Activated CD4-positive, alpha-beta memory T cell treated with anti-CD3 and anti-CD28 coated beads for 36 hours (primary cell): Measurements from ENCODE around the gene IGLL5. TPM values are rescaled to one million over a fixed set of nuclear protein-coding genes. Genes with fewer than 3 reads are reported as not detected.

ENCODE experiments used
- CTCF ChIA-PET: fragments of 350-600 bp; sonication (Branson Sonifier 250); formaldehyde crosslinking; loops from one replicate; lab custom pipeline; 2021; ENCODE audit warnings: antibody characterized with exemption, inconsistent platforms; lab: Charles Lee
- POLR2A ChIA-PET: fragments of 350-600 bp; sonication (Branson Sonifier 250); formaldehyde crosslinking; loops from one replicate; lab custom pipeline; 2021; ENCODE audit warnings: antibody characterized with exemption; lab: Charles Lee
- DNase-seq: peaks from one replicate; pipeline ENCODE4 v3.0.0-alpha.2; 2020
- H3K27ac Mint-ChIP-seq: one replicate; pipeline ENCODE4 v1.8.0; 2021; ENCODE audit warnings: mixed read lengths
- H3K27me3 Mint-ChIP-seq: one replicate; pipeline ENCODE4 v1.8.0; 2021; ENCODE audit warnings: mixed read lengths
- H3K36me3 Mint-ChIP-seq: one replicate; pipeline ENCODE4 v1.8.0; 2021; ENCODE audit warnings: mixed read lengths
- H3K4me1 Mint-ChIP-seq: one replicate; pipeline ENCODE4 v1.8.0; 2021; ENCODE audit warnings: low read depth, mixed read lengths
- H3K4me3 Mint-ChIP-seq: one replicate; pipeline ENCODE4 v1.8.0; 2021; ENCODE audit warnings: mild to moderate bottlenecking, mixed read lengths
- H3K9me3 Mint-ChIP-seq: one replicate; pipeline ENCODE4 v1.8.0; 2021; ENCODE audit warnings: mixed read lengths
- intact Hi-C: fragments of 100-400 bp; cut with micrococcal nuclease; formaldehyde crosslinking; loops from one replicate; pipeline ENCODE4 v1.15.1; 2023
- total RNA-seq, 2 experiments: library from RNA; stranded (reverse); gene quantifications; one replicate each; pipeline ENCODE4 v1.2.3, GENCODE V29; 2021

IGLL5 gene
- total RNA-seq, 2 experiments from 2014 or later = not detected

- no peak overlapping the region for H3K27ac Mint-ChIP-seq
- no peaks in the 10 kb centered on the region for H3K36me3 Mint-ChIP-seq
- ChIA-PET CTCF (no interaction called here), POLR2A (no interaction called here)
- no peaks in the 10 kb centered on the region for H3K9me3 Mint-ChIP-seq
- H3K4me1 Mint-ChIP-seq = no peaks in the 10 kb centered on the region
- no peak for DNase-seq
- no peaks in the 10 kb centered on the region for H3K27me3 Mint-ChIP-seq
- H3K4me3 Mint-ChIP-seq = no peak overlapping the region
- intact Hi-C loops = no loop called here
Observed at GRCh38 chr22:22907551-22908494, 20.2 kb downstream of the IGLL5 start.

- Mint-ChIP-seq H3K4me3 (no peak overlapping the region), H3K9me3 (no peaks in the 10 kb centered on the region), H3K36me3 (no peaks in the 10 kb centered on the region), H3K4me1 (no peaks in the 10 kb centered on the region), H3K27ac (no peak overlapping the region), H3K27me3 (no peaks in the 10 kb centered on the region)
- intact Hi-C loops = no loop called here
- CTCF ChIA-PET = interaction anchor here (1.3 kb wide), 1 partner anchor 60 kb away, joined by 3 read pairs; no protein-coding TSS in a partner anchor
- POLR2A ChIA-PET = no interaction called here
- no peak for DNase-seq
Observed at GRCh38 chr22:22908495-22908861, 20.9 kb downstream of the IGLL5 start.

GRCh38 chr22:22908941-22909604 lies 21.5 kb downstream of the IGLL5 start:
- H3K27me3 Mint-ChIP-seq = no peaks in the 10 kb centered on the region
- no peaks in the 10 kb centered on the region for H3K4me1 Mint-ChIP-seq
- DNase-seq = no peak
- ChIA-PET CTCF (interaction anchor here (1.0 to 1.9 kb wide), 3 partner anchors 33 to 99 kb away, joined by 3 to 7 read pairs (median 4); no protein-coding TSS in a partner anchor), POLR2A (no interaction called here)
- H3K4me3 Mint-ChIP-seq = no peak overlapping the region
- no peaks in the 10 kb centered on the region for H3K9me3 Mint-ChIP-seq
- intact Hi-C loops = no loop called here
- H3K27ac Mint-ChIP-seq = no peak overlapping the region
- no peaks in the 10 kb centered on the region for H3K36me3 Mint-ChIP-seq

- intact Hi-C loops = no loop called here
- Mint-ChIP-seq H3K4me3 (no peak overlapping the region), H3K27me3 (no peaks in the 10 kb centered on the region), H3K36me3 (no peaks in the 10 kb centered on the region), H3K4me1 (no peaks in the 10 kb centered on the region), H3K27ac (no peak overlapping the region), H3K9me3 (no peaks in the 10 kb centered on the region)
- CTCF ChIA-PET = interaction anchor here (1.0 to 1.9 kb wide), 3 partner anchors 32 to 99 kb away, joined by 3 to 7 read pairs (median 4); no protein-coding TSS in a partner anchor
- DNase-seq = no peak
- POLR2A ChIA-PET = no interaction called here
Observed at GRCh38 chr22:22909605-22910271, 22.1 kb downstream of the IGLL5 start.

- intact Hi-C loops = no loop called here
- ChIA-PET POLR2A (no interaction called here), CTCF (interaction anchor here (1.9 kb wide), 1 partner anchor 31 kb away, joined by 7 read pairs; no protein-coding TSS in a partner anchor)
- no peak overlapping the region for H3K27ac Mint-ChIP-seq
- H3K4me1 Mint-ChIP-seq = no peaks in the 10 kb centered on the region
- no peak for DNase-seq
- H3K36me3 Mint-ChIP-seq = no peaks in the 10 kb centered on the region
- no peaks in the 10 kb centered on the region for H3K9me3 Mint-ChIP-seq
- no peaks in the 10 kb centered on the region for H3K27me3 Mint-ChIP-seq
- no peak overlapping the region for H3K4me3 Mint-ChIP-seq
Observed at GRCh38 chr22:22910272-22911240, 22.9 kb downstream of the IGLL5 start.

- H3K27me3 Mint-ChIP-seq = peaks cover 1% of the 10 kb centered on the region
- H3K4me1 Mint-ChIP-seq = no peaks in the 10 kb centered on the region
- H3K4me3 Mint-ChIP-seq = no peak overlapping the region
- no peak overlapping the region for H3K27ac Mint-ChIP-seq
- ChIA-PET POLR2A (no interaction called here), CTCF (no interaction called here)
- intact Hi-C loops = no loop called here
- DNase-seq = no peak
- no peaks in the 10 kb centered on the region for H3K36me3 Mint-ChIP-seq
- no peaks in the 10 kb centered on the region for H3K9me3 Mint-ChIP-seq
Observed at GRCh38 chr22:22911327-22912134, 23.9 kb downstream of the IGLL5 start.

- H3K27ac Mint-ChIP-seq = no peak overlapping the region
- CTCF ChIA-PET = interaction anchor here (0.7 kb wide), 1 partner anchor 143 kb away, joined by 3 read pairs; no protein-coding TSS in a partner anchor
- H3K4me1 Mint-ChIP-seq = no peaks in the 10 kb centered on the region
- no peak for DNase-seq
- intact Hi-C loops = no loop called here
- H3K4me3 Mint-ChIP-seq = no peak overlapping the region
- POLR2A ChIA-PET = no interaction called here
- no peaks in the 10 kb centered on the region for H3K9me3 Mint-ChIP-seq
- peaks cover 4% of the 10 kb centered on the region for H3K27me3 Mint-ChIP-seq
- no peaks in the 10 kb centered on the region for H3K36me3 Mint-ChIP-seq
Observed at GRCh38 chr22:22912135-22912987, 24.7 kb downstream of the IGLL5 start.

- POLR2A ChIA-PET = no interaction called here
- DNase-seq = no peak
- Mint-ChIP-seq H3K4me1 (no peaks in the 10 kb centered on the region), H3K4me3 (no peak overlapping the region), H3K27me3 (peaks cover 4% of the 10 kb centered on the region), H3K27ac (no peak overlapping the region), H3K36me3 (no peaks in the 10 kb centered on the region), H3K9me3 (no peaks in the 10 kb centered on the region)
- CTCF ChIA-PET = interaction anchor here (0.7 to 1.3 kb wide), 2 partner anchors 17 to 144 kb away, joined by 3 to 4 read pairs; no protein-coding TSS in a partner anchor
- intact Hi-C loops = no loop called here
Observed at GRCh38 chr22:22912988-22913253, 25.3 kb downstream of the IGLL5 start.

- ChIA-PET POLR2A (no interaction called here), CTCF (interaction anchor here (0.7 to 1.3 kb wide), 2 partner anchors 16 to 34 kb away, joined by 3 to 4 read pairs; no protein-coding TSS in a partner anchor)
- H3K36me3 Mint-ChIP-seq = no peaks in the 10 kb centered on the region
- no peak for DNase-seq
- H3K27ac Mint-ChIP-seq = no peak overlapping the region
- peaks cover 4% of the 10 kb centered on the region for H3K27me3 Mint-ChIP-seq
- no peaks in the 10 kb centered on the region for H3K9me3 Mint-ChIP-seq
- H3K4me1 Mint-ChIP-seq = no peaks in the 10 kb centered on the region
- no peak overlapping the region for H3K4me3 Mint-ChIP-seq
- intact Hi-C loops = no loop called here
Observed at GRCh38 chr22:22913989-22914388, 26.4 kb downstream of the IGLL5 start.
